SU-DHL-6 (cell line): ENCODE data around the gene ZBTB2.

Experiments used
- H2AFZ ChIP-seq: fragments of 200-600 bp; sonication (generic); 2 replicates; pipeline ENCODE4 v1.6.1; 2014; ENCODE audit warnings: low read depth, mild to moderate bottlenecking, moderate library complexity, mixed read lengths, antibody characterized with exemption, low read length; ENCODE audit not compliant: severe bottlenecking
- H3F3A ChIP-seq: fragments of 200-600 bp; shearing (Covaris generic); 2 replicates; pipeline ENCODE4 v1.6.0; 2016; ENCODE audit warnings: antibody characterized with exemption, mild to moderate bottlenecking; ENCODE audit not compliant: insufficient read depth
- H3K27ac ChIP-seq: fragments of 200-600 bp; sonication (generic); 2 replicates; pipeline ENCODE4 v1.5.1; 2016; ENCODE audit warnings: low read depth, mild to moderate bottlenecking, low read length, moderate library complexity, mixed read lengths
- H3K27me3 ChIP-seq: fragments of 200-600 bp; sonication (generic), shearing (Covaris generic); 2 replicates; pipeline ENCODE4 v1.6.0; 2014; ENCODE audit warnings: mild to moderate bottlenecking, low read length
- H3K36me3 ChIP-seq: fragments of 200-600 bp; sonication (generic); 2 replicates; pipeline ENCODE4 v1.6.1; 2014; ENCODE audit warnings: mild to moderate bottlenecking, low read length, mixed read lengths
- H3K4me2 ChIP-seq: fragments of 300-600, 200-600 bp; shearing (Covaris generic), sonication (generic); 2 replicates; pipeline ENCODE4 v1.6.0; 2014; ENCODE audit warnings: low read length, low read depth, mild to moderate bottlenecking; ENCODE audit not compliant: poor library complexity, severe bottlenecking
- H3K4me3 ChIP-seq: fragments of 200-600 bp; sonication (generic); 2 replicates; pipeline ENCODE4 v1.5.1; 2014; ENCODE audit warnings: antibody characterized with exemption, low read length, mild to moderate bottlenecking, mixed read lengths; ENCODE audit not compliant: insufficient read depth, poor library complexity, severe bottlenecking
- H3K79me2 ChIP-seq: fragments of 200-600 bp; sonication (generic); 2 replicates; pipeline ENCODE4 v1.6.1; 2014; ENCODE audit warnings: mild to moderate bottlenecking, low read length, moderate library complexity; ENCODE audit not compliant: insufficient read depth
- H3K9ac ChIP-seq: fragments of 200-600 bp; sonication (generic); 2 replicates; pipeline ENCODE4 v1.7.0; 2014; ENCODE audit warnings: mild to moderate bottlenecking, low read length
- H3K9me2 ChIP-seq: fragments of 200-600 bp; sonication (generic); replicated peaks from 2 replicates; pipeline ENCODE4 v1.6.1; 2014; ENCODE audit warnings: low read length; ENCODE audit not compliant: insufficient read depth
- H3K9me3 ChIP-seq: fragments of 200-600 bp; sonication (generic); 2 replicates; pipeline ENCODE4 v1.6.1; 2014; ENCODE audit warnings: low read length, mixed read lengths; ENCODE audit not compliant: insufficient read depth
- H4K20me1 ChIP-seq: fragments of 200-600 bp; sonication (generic); 2 replicates; pipeline ENCODE4 v1.6.1; 2014; ENCODE audit warnings: low read depth, mild to moderate bottlenecking, antibody characterized with exemption, low read length, moderate library complexity, mixed read lengths
- EZH2phosphoT487 ChIP-seq: fragments of 200-600 bp; sonication (generic), shearing (Covaris generic); conservative IDR thresholded peaks from 2 replicates; pipeline ENCODE4 v1.6.1; 2018; ENCODE audit warnings: mild to moderate bottlenecking, antibody characterized with exemption, low read length, moderate library complexity, mixed read lengths
- TF ChIP-seq, protein P1 (sequence below): fragments of 200-600 bp; sonication (generic); IDR thresholded peaks from one replicate; pipeline ENCODE4 v1.5.1; 2017; ENCODE audit warnings: antibody characterized with exemption, mild to moderate bottlenecking, low read length, moderate library complexity; ENCODE audit not compliant: insufficient read depth, poor library complexity, severe bottlenecking

ZBTB2 gene

DNA sequence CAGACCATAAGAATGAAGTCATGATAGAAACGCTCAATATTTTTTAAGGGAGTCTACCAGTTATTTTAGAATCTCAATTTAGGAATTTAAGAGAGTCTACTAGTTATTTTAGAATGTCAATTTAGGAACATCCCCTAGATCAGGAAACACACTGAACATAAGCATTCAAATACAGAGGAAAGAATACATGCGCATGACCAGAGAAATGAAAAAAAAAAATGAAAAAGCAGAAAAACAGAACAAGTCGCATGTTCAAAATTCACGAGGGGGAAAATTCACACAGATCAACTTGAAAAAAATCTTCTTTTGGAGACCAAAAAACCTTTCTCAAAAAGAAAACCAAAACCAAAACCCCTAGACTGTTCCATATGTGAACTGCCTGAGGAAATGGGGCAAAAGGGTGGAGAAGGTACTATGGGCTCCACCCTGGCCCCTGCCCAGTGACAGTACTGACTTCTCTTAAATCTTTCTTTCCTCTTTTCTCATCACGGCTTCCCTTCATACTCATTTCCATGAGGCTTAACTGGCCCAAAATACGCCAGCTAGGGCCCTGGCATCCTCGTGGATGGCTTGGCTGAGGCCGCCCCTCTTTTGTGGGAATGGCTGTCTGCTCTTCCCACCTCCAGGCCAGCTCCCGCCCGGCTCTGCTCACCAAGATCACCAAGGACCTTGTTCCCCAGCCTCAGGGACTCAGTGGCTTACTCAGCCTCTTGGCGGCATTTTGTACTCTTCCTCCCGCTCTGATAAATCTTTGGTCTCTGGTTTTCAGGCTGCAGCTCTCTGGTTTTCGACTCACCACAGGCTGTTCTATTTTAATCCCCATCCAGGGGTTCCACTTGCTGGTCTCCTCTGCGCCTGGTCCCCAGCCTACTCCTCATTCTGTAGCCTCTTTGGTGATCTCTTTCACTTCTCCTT lies 11.2 kb downstream of the ZBTB2 start:
- H3K79me2 ChIP-seq: peaks cover 97% of the 10 kb centered on the region
- H3K9me2 ChIP-seq: no peaks in the 10 kb centered on the region
- 0 out of 2 replicates have a peak, but pooled peaks cover 3% of the 10 kb centered on the region for H3K36me3 ChIP-seq
- H3K27ac ChIP-seq: no peak overlapping the region
- no peak overlapping the region for H3K4me3 ChIP-seq
- H2AFZ ChIP-seq: no peak overlapping the region
- TF ChIP-seq, protein P1, sequence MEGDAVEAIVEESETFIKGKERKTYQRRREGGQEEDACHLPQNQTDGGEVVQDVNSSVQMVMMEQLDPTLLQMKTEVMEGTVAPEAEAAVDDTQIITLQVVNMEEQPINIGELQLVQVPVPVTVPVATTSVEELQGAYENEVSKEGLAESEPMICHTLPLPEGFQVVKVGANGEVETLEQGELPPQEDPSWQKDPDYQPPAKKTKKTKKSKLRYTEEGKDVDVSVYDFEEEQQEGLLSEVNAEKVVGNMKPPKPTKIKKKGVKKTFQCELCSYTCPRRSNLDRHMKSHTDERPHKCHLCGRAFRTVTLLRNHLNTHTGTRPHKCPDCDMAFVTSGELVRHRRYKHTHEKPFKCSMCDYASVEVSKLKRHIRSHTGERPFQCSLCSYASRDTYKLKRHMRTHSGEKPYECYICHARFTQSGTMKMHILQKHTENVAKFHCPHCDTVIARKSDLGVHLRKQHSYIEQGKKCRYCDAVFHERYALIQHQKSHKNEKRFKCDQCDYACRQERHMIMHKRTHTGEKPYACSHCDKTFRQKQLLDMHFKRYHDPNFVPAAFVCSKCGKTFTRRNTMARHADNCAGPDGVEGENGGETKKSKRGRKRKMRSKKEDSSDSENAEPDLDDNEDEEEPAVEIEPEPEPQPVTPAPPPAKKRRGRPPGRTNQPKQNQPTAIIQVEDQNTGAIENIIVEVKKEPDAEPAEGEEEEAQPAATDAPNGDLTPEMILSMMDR: no peak
- no peak for TF ChIP-seq EZH2phosphoT487
- H3K9me3 ChIP-seq: no peaks in the 10 kb centered on the region
- peaks cover 4% of the 10 kb centered on the region; the same call in 1 of the 2 replicates for H4K20me1 ChIP-seq
- H3K4me2 ChIP-seq: no peak overlapping the region
- H3K9ac ChIP-seq: no peak overlapping the region
- no peaks in the 10 kb centered on the region for H3K27me3 ChIP-seq
- peaks cover 6% of the 10 kb centered on the region; the same call in 1 of the 2 replicates for H3F3A ChIP-seq

DNA sequence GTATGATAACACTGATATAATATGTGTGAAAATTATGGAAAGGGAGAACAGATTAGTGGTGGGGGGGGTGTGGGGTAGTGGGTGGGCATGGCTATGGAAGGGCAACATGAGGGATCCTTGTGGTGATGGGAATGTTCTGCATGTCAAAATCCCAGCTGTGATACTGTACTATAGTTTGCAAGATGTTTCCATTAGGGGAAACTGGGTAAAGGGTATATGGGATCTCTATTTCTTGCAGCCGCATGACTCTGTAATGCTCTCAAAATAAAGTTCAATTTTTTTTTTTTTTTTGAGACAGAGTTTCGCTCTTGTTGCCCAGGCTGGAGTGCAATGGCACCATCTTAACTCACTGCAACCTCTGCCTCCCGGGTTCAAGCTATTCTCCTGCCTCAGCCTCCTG lies 14.3 kb downstream of the ZBTB2 start:
- no peaks in the 10 kb centered on the region for H3K27me3 ChIP-seq
- H3K36me3 ChIP-seq: peaks cover 7% of the 10 kb centered on the region; the same call in 1 of the 2 replicates
- H3K9ac ChIP-seq: no peak overlapping the region
- H3K27ac ChIP-seq: peak overlapping the region; percentile 30; the same call in 1 of the 2 replicates
- H3K4me2 ChIP-seq: peak overlapping the region; percentile 45
- H3K79me2 ChIP-seq: peaks cover 96% of the 10 kb centered on the region
- no peaks in the 10 kb centered on the region for H3K9me3 ChIP-seq
- no peak overlapping the region for H3K4me3 ChIP-seq
- H3K9me2 ChIP-seq: no peaks in the 10 kb centered on the region
- no peak overlapping the region for H2AFZ ChIP-seq
- peaks cover 16% of the 10 kb centered on the region; the same call in 1 of the 2 replicates for H4K20me1 ChIP-seq
- H3F3A ChIP-seq: peaks cover 6% of the 10 kb centered on the region; the same call in 1 of the 2 replicates
- TF ChIP-seq EZH2phosphoT487: no peak
- TF ChIP-seq, protein P1: no peak

DNA sequence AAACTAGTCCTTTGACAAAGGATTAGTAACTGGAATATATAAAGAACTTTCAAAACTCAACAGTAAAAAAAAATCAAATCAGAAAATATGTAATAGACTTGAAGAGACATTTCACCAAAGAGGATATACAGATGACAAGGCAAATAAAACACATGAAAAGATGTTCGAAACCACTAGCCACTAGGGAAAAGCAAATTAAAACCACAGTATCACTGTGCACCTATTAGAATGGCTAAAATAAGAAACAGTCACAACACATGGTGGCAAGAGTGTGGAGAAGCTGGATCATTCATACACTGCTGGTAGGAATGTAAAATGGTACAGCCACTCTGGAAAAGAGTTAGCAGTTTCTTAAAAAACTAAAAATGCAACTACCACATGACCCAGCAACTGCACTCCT lies 14.9 kb downstream of the ZBTB2 start:
- Histone ChIP-seq H3K9me2 (no peaks in the 10 kb centered on the region), H2AFZ (no peak overlapping the region), H3K79me2 (peaks cover 96% of the 10 kb centered on the region), H3K9me3 (no peaks in the 10 kb centered on the region), H3K4me2 (peak overlapping the region; percentile 45), H4K20me1 (peaks cover 14% of the 10 kb centered on the region; the same call in 1 of the 2 replicates), H3K4me3 (no peak overlapping the region), H3K27ac (peak overlapping the region; percentile 30; the same call in 1 of the 2 replicates), H3K36me3 (peaks cover 13% of the 10 kb centered on the region; the same call in 1 of the 2 replicates), H3K27me3 (no peaks in the 10 kb centered on the region), H3K9ac (no peak overlapping the region), H3F3A (peaks cover 6% of the 10 kb centered on the region; the same call in 1 of the 2 replicates)
- TF ChIP-seq, protein P1: no peak
- TF ChIP-seq EZH2phosphoT487: no peak
